ENCODE results near the gene NR2F6.
"Not testable (repeated sequence)": the region's sequence is repeated elsewhere in the genome, so short reads cannot be mapped to it uniquely, and the experiment has no call there.

NR2F6 gene

DNA sequence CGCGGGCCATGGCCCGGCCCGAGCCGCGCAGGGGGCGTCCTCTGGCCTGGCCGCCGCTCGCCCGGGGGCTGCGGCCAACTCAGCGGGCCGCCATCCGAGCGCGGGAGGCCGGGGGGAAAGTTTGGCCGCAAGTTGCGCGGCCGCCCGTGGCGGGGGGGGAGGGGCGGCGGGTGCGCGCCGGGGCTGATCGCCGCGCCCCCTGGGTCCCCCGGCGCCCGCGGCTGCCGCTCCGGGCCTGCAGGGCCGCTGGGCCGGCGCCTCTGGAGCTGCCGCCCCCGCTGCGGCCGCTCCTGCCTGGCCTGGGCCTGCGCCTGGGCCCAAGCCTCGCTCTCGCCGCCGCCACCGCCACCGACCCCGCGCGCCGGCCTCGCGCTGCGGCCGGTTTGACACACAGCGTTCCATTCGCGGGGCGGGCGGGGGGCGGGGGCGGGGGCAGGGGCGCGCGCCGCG is at the start of gene NR2F6:
Gene NR2F6, minus strand, starts transcription at position 385 of the 450 bp plus-strand sequence. CDS start 699 bp downstream, outside the sequence.
- in situ Hi-C loops (cut with HindIII; ENCODE audit: low sequenced_read_pairs): no loop called here

DNA sequence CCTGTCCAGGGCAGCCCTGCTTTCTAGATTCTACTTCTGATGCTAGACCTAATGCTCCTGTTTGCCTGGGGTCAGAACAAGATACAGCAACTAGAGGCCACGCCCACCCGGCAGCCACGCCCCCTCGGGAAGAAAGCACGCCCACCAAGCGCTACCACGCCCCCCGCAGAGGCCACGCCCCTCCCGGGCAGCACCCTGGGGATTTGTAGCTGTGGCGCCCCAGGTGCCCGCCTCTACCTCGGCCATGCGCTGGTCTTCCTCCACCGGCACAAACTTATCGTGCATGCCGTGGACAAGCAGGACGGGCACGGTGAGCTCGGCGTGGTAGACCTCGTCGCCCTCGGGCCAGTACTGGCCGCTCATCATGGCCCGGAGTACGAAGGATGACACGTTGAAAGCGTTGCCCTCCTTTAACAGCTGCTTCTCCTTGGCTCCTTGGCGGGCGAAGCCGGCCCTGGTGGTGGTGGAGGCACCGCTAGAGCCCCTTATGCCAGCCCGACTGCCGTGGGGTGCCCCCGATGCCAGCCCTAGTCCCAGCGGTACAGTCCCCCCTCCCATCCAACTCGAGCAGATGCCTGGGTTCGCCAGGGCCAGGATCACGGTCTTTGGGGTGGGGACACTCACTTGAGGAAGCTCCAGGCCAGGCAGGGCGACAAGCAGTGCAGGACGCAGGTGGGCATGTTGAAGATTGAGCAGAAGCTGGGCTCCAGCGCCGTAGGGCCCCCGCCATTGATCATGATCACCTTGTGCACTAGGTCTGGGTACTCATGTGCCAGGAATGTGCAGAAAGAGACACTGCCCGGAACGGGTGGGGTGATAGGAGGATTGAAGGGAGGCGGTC is 48.6 kb upstream of the NR2F6 start:
- in situ Hi-C loops (cut with HindIII; ENCODE audit: low sequenced_read_pairs): no loop called here

DNA sequence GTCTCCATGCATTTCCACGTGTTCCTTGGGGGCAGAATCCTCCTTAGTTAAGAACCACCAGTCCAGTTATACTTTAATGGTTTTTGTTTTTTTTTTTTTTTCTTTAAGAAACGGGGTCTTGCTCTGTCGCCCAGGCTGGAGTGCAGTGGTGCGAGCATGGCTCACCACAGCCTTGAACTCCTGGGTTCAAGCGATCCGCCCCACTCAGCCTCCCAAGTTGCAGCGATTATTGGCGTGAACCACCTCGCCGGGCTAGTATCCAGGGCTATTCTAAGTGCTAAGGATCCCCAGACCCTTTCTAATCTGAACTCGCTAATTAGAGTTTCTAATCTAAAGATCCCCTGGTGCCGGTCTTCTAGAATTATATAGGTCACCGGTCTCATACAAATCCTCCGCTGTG is 47.9 kb upstream of the NR2F6 start:
- in situ Hi-C loops (cut with HindIII; ENCODE audit: low sequenced_read_pairs): no loop called here

DNA sequence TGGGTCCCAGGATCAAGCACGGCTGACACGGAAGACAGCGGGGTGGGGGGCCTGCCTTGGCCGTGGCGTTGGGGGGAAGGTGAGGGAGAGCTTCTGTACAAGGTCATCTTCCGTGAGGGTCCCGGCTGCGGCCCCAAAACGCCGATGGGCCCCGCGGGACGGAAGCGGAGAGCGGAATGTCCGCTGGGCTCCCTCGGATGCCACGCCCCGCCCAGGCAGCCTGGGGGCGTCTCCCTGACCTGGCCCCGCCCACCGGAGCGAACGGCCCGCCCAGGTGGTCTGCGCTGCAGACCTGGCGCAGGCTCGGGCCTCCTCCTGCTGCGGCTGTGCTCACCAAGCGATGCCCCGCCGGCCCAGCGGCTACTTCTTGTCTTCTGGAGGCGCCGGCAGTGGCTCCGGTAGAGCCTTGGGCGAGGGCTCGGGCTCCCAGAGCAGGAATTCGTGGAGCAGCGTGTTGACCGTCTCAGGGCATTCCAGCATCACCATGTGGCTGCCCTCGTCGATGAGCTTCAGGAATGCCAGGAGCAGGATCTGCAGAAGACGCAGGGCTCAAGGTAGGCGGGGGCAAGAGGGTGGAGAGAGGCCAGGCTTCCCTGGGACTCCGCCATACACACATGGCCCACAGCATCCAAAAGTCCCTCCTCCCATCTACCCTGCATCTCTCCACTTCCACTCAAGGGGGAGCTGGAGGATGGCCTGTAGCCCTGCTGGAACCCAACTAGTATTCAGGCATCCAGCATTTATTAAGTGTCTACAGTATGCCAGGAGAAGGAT is 46.8 kb upstream of the NR2F6 start:
- in situ Hi-C loops (cut with HindIII; ENCODE audit: low sequenced_read_pairs): no loop called here

DNA sequence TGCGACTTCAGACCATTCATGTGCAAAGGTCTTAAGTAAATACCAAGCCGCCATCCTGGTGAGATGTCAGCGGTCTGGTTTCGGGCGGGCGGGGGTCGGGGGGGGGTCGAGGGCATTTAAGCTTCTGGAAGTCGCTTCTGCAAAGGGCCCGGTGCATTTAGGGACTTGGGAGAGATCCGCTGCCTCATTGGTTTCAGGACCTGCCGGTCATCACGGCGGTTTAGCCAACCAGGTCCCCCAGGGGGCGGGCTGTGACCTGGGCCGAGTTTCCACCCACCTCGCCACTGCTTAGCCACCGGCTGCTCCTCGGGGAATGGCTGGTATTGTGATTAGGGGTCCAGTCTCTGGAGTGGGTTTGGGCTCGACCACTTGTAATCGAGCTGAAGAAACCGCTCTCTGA is 43.8 kb upstream of the NR2F6 start:
- in situ Hi-C loops (cut with HindIII; ENCODE audit: low sequenced_read_pairs): no loop called here

DNA sequence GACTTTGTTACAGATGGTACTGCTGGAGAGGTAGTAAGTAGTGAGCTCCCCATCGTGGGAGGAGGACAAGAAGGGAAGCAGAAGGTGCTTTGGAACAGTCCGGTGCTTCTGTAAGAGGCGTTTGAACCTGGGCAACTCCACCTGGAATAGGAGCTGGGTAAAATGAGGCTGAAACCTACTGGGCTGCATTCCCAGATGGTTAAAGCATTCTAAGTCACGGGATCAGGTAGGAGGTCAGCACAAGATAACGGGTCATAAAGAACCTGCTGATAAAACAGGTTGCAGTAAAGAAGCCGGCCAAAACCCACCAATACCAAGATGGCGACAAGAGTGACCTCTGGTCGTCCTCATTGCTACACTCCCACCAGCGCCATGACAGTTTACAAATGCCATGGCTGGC is 41.0 kb upstream of the NR2F6 start:
- in situ Hi-C loops (cut with HindIII; ENCODE audit: low sequenced_read_pairs): no loop called here

DNA sequence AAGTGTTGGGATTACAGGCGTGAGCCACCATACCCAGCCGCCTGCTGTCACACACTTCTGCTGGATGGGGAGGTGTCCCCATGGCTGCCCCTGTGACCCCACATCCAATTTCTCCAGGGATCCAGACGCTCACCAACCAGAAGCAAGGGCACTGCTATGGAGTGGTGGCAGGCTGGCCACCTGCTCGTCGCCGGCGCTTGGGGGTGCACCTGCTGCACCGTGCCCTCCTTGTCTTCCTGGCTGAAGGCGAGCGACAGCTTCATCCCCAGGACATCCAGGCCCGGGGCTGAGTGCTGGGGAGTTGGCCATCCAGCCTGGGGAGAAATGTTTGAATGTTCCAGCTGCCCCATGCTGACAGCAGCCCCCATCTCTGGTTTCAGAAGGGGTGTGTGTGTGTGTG is 40.5 kb upstream of the NR2F6 start:
- in situ Hi-C loops (cut with HindIII; ENCODE audit: low sequenced_read_pairs): no loop called here

DNA sequence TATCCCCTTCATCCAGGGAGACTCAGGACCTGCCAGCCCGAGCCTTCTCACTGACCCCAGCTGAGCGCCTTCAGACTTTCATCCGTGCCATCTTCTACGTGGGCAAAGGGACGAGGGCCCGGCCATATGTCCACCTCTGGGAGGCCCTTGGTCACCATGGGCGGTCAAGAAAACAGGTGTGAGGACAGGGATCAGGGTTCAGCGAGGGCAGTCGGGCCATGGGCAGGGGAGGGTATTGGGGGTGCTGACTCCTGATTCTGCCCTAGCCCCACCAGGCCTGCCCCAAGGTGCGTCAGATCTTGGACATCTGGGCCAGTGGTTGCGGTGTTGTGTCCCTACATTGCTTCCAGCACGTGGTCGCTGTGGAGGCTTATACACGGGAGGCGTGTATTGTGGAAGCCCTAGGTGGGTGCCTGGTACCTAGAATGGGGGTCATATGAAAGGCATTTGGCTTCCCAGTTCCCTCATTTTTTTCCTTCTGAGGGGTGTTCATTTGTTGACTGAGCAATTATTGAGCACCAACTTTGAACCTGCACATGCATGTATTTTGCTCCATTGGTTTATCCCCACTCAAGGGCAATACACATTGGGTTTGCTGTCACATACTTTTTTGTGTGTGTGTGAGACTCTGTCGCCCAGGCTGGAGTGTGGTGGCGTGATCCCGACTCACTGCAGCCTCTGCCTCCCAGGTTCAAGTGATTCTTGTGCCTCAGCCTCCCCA is 39.9 kb upstream of the NR2F6 start:
- in situ Hi-C loops (cut with HindIII; ENCODE audit: low sequenced_read_pairs): no loop called here

DNA sequence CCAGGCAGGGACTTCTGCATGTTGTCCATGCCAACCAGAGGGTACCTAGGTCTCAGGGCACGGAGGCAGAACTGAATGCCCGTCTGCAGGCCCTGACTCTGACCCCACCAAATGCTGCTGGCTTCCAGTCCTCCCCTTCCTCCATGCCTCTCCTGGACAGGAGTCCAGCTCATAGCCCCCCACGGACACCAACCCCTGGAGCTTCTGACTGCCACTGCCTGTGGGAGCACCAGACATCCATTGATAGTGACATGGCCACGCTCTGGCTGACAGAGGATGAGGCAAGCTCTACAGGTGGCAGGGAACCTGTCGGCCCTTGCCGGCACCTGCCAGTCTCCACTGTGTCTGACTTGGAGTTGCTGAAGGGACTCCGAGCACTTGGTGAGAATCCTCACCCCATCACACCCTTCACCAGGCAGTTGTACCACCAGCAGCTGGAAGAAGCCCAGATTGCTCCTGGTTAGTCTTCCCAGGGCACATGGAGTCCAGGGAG is 37.8 kb upstream of the NR2F6 start:
- in situ Hi-C loops (cut with HindIII; ENCODE audit: low sequenced_read_pairs): no loop called here

DNA sequence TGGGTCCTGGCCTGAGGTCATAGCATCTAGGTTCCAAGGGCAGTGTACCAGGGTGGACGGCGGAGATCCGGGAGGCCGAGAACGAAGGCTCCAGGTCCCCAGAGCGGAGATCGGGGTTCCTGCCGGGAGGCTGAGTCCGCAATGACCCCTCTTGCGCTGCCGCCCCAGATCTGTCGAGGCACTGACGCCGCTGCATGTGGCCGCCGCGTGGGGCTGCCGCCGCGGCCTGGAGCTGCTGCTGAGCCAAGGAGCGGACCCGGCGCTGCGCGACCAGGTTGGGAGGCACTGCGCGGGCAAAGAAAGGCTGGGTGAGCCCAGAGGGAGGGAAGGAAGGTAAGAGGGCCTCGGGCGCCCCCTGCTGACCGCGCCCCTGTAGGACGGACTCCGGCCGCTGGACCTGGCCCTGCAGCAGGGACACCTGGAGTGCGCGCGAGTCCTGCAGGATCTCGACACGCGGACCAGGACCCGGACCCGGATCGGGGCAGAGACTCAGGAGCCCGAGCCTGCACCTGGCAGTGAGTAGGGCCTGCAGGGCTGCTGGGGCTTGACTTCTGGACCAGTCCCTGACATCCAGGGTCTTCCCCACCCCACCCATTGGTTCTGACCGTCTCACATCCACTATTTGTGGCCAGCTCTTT is 36.9 kb upstream of the NR2F6 start:
- in situ Hi-C loops (cut with HindIII; ENCODE audit: low sequenced_read_pairs): no loop called here

DNA sequence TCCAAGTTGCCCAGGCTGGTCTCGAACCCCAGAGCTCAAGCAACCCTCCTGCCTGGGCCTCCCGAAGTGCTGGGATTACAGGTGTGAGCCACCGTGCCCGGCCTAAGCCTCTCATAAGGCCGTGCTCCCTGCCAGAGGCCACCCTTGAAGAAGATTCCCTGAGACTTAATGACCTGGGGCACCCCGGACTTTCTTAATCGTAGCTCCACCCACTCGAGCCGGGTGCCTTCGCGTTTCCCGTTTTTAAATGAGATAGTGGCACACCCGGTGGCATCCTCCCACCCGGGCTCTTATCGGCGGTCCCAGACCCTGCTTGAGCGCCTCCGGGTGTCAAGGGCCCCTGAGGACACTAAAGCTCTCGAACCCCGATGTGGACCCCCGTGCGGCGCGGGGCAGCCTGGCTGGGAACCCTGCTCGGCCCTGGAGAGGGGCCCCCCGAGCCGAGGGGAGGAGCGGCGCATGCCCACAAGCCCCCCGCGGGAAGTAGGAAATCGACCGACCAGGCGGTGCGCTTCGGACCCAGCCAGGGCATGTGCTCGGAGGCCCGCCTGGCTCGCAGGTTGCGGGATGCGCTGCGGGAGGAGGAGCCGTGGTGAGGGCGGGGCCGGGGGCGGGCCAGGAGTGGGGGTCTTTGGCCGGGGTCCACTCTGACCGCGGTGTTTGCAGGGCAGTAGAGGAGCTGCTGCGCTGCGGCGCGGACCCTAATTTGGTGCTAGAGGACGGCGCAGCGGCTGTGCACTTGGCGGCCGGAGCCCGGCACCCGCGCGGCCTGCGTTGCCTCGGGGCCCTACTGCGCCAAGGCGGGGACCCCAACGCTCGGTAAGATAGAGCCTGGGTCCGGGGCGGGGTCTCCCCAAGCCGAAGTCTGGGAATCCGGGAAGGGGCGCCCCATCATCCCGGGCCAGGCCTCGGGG is 35.9 kb upstream of the NR2F6 start, which contains the start of gene ANKLE1:
Gene ANKLE1, plus strand, starts transcription at position 511 of the 914 bp plus-strand sequence. Its CDS starts 20 bp downstream, at position 531.
- in situ Hi-C loops (cut with HindIII; ENCODE audit: low sequenced_read_pairs): no loop called here

DNA sequence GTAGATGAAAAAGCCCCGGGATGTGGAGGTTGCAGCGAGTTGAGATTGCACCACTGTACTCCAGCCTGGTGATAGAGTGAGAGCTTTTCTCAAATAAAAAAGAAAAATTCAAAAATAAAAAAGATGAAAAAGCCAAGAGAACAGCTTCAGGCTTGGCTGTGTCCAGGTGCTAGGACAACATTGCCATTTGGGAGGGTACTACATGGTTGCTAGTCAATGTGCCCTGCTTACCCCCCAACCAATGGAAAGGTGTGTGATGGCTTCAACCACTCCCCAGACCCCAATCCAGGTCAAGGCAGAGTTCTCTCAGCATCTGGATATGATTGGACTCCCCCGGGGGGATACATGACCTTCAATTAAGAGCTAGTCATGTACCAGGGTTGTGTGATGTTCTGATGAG is 33.7 kb upstream of the NR2F6 start:
- in situ Hi-C loops (cut with HindIII; ENCODE audit: low sequenced_read_pairs): no loop called here

DNA sequence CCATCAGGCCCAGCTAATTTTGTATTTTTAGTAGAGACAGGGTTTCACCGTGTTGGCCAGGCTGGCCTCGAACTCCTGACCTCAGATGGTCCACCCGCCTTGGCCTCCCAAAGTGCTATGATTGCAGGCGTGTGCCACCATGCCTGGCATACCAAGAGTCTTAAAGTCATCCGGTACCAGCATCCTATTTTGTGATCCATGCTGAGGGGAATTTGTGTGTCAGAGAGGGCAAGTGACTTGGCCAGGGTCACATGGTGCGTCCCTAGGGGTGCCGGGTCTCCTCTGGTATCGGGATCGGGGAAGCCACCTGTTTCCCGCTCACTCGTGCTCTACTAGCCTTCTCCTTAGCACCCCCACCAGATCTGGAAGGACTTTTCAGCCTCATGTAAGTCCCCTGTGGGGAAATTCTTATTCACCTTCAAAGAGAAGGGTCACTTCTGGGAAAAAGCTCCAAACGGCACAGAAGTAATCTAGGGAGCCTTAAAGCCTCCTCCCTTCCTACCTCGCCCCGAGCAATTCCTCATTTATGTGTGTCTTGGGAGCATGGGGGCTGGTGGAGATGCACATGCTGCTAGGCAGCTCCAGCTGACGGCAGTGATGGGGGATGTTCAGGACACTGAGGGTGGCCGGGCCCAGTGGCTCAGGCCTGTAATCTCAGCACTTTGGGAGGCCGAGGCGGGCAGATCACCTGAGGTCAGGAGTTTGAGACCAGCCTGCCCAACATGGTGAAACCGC is 29.9 kb upstream of the NR2F6 start:
- in situ Hi-C loops (cut with HindIII; ENCODE audit: low sequenced_read_pairs): no loop called here

DNA sequence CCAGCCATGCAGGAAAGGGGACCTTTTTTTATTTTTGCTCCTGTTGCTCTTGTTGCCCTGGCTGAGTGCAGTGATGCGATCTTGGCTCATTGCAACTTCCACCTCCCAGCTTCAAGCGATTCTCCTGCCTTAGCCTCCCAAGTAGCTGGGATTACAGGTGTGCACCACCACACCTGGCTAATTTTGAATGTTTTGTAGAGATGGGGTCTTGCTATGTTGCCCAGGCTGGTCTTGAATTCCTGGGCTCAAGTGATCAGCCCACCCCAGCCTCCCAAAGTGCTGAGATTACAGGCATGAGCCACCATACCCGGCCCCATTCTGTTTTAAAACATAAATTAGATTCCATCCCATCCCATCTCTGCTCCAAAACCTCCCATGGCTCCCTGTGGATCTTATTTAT is 29.2 kb upstream of the NR2F6 start:
- in situ Hi-C loops (cut with HindIII; ENCODE audit: low sequenced_read_pairs): not testable (repeated sequence)

DNA sequence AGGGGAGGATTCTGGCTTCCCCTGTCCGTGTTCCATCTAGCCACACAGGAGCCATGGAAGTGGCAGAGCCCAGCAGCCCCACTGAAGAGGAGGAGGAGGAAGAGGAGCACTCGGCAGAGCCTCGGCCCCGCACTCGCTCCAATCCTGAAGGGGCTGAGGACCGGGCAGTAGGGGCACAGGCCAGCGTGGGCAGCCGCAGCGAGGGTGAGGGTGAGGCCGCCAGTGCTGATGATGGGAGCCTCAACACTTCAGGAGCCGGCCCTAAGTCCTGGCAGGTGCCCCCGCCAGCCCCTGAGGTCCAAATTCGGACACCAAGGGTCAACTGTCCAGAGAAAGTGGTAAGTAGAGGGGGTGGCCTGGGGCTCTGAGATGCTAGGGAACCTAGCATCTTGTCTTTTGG is 23.0 kb upstream of the NR2F6 start:
- in situ Hi-C loops (cut with HindIII; ENCODE audit: low sequenced_read_pairs): no loop called here

DNA sequence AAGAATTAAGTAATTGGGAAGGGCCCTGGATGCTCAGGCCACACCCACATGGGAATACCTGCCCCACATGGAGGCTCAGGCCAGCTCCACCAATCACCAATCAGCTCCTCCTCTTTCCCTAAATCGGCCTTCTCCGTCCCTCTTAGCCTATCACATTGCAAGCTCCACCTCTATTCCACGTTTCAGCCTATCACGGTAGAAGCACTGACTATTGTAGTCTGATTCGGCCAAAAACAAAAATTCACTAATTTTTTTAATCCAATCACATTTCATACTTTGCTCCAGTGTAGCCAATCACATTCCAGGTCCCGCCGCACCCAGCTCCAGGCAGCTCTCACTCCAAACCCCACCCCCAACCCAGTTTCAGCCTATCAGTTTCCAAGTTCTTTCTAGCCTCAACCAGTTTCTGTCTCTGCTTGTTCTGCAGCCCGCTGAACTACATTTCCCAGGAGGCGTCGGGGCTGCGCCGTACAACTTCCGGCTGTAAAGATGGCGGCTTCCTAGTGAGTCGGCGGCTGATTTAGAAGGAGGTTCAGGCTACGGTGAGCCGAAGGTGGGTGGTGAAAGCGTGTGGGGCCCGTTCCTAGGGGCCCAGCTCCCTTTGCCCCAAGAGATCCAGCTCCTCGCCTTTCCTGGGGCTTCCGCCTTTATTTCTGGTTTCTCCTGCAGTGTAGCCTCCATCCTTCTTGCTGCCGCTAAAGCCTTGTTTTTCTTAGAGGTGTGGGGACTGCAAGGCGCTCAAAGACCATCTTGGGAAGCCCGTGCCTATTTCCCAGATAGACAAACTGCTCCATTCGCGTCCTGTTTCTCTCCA is 21.5 kb upstream of the NR2F6 start, which contains the start of gene BABAM1:
Gene BABAM1, plus strand, starts transcription at position 469 of the 814 bp plus-strand sequence. CDS start 1,364 bp downstream, outside the sequence.
- in situ Hi-C loops (cut with HindIII; ENCODE audit: low sequenced_read_pairs): no loop called here

DNA sequence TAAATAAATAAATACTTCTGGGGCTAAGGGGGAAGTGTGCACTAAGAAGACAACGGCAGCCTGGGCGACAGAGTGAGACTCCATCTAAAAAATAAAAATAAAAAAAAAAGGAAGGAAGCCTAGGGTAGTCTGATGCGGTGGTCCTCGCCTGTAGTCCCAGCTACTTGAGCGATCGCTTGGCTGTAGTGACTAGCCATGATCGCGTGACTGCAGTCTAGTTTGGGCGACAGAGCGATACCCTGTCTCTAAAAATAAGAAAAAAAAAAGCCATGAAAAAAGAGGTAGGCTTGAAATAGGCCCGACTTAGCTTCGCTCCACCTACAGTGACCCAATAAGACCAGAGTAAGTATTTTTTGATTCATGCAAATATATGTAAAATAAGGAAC is 20.9 kb upstream of the NR2F6 start:
- in situ Hi-C loops (cut with HindIII; ENCODE audit: low sequenced_read_pairs): no loop called here

DNA sequence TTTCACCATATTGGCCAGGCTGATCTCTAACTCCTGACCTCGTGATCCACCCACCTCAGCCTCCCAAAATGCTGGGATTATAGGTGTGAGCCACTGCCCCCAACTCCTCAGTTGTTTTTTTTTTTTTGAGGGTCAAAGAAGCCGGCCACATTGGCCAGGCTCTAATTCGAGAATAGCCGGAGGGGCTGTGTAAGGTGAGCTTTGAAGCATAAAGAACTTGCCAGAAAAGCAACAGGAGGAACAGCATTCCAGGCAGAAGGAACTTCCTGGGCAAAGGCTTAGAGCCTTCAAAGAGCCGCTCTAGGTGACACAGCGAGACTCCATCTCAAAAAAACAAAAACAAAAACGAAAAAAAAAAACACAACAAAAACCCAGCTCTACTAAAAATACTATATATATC is 20.3 kb upstream of the NR2F6 start:
- in situ Hi-C loops (cut with HindIII; ENCODE audit: low sequenced_read_pairs): no loop called here

Measured in DLD1 (cell line).